ENCODE results near the gene ALG12. TPM values are rescaled to one million over a fixed set of nuclear protein-coding genes. Genes with fewer than 3 reads are reported as not detected.

The ALG12 gene
- total RNA-seq, 1 experiment from 2014 or later, result 19.6 TPM

DNA sequence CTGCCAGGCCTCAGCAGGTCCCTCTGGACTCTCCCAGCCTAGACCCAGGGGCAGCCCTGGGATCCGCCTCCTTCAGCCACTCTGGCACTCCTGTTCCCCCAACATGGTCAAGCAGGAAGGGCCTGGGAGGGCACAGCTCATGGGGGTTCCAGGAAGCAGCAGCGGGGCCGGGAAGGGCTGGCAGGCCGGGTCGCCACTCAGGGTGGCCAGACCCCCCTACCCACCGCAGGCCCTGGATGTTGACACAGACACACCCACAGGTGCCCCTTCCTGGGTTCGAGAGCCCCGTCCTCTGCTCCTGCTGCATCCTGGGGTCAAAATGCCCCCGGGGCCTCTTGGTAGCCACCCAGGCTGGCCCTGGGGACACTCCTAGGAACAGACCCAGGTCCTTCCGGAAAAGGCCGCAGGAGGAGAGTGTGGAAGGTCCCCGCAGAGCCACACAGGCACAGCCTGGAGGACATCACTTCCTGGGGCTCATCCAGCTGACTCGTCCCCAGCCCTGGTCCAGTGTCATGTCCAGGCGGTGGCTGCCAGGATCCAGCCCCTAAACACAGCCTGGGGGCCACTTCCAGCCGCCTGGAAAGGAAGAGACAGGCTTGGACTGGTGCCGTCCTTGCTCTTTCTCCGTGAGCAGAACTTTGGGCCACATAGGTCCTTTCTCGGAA is 35.6 kb upstream of the ALG12 start:
- no peak for DNase-seq (ENCODE audit: low read depth in 1 of 2, low spot score in 2 of 2)
- Histone ChIP-seq H3K36me3 (no peaks in the 10 kb centered on the region), H3K4me3 (no peak overlapping the region), H3K27me3 (replicated peaks) (no peaks in the 10 kb centered on the region), H3K4me1 (replicated peaks) (peaks cover 44% of the 10 kb centered on the region), H3K9me3 (replicated peaks) (0 out of 2 replicates have a peak, but pooled peaks cover 2% of the 10 kb centered on the region), H3K27ac (peak overlapping the region; percentile 93)

DNA sequence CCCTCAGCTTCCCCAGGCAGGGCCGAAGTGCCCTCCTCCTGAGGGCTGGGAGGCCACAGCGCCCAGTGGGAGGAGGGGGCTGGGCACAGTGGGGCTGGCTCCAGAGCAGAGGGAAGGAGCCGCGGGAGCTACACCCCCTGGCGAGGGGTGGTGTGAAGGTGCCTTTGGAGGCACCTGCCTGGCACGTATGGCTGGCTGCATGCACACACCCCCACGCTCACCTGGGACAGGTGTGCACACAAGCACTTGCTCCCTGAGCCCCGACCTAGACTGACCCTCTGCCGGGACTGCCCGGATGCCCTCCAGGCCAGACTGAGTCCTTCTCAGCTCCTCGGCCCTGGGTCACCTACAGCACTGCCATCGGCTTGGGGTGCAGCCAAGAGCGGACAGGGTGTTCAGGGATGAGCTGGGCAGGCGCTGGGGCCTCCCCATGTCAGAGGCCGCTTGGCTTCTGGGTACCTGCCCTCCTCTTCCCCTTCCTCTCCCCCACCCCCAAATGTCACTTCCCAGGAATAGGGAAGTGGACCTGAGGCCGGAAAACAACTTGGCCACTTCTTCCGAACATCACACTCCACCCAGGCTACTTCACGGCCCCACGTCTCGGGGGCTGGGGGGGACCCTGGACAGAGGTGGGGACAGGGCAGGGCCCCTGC is 34.9 kb upstream of the ALG12 start:
- H3K27ac ChIP-seq, result peak overlapping the region; percentile 93
- H3K4me3 ChIP-seq, result no peak overlapping the region
- H3K36me3 ChIP-seq, result no peaks in the 10 kb centered on the region

DNA sequence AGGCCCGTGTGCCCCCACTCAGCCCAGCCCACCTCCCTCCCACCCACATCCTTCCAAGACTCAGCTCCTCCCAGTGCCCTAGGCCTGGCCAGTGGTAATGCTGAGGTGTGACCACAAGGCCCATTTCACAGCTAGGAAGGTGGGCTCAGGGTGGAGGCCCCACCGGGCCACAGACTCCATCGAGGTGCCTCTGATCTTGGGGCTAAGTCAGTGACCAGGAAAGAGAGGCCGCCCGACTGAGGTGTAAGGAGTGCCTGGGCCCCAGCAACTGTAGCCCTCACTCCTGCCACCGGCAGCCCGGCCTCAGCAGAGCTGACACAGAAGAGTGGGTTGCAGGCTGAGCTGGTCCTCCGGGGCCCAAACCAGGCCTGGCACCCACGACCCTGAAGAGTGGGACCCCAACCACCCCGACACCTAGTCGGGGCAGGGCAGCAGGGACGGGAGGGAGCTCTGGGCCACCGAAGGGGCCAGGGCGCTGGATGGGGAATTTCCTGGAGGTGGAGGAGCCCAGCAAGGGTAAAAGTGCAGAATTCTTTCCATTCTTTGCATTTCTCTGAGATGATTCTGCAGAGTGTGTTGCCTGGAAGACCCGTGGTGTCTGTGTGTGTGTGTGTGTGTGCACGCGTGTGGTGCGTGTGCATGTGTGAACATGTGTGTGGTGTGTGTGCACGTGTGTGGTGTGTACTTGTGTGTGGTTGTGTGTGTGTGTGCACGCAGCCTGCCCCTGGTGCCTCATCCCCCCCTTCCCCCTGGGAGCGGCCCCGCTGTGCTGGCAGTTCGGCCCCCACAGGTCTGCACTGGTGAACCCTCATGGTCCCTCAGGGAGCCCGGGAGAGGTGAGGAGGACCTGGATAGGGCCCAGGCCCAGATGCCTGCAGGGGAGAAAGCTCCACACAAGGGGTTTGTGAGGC is 34.0 kb upstream of the ALG12 start:
- Histone ChIP-seq H3K27me3 (replicated peaks) (no peaks in the 10 kb centered on the region), H3K36me3 (no peaks in the 10 kb centered on the region), H3K4me3 (no peak overlapping the region), H3K9me3 (replicated peaks) (0 out of 2 replicates have a peak, but pooled peaks cover 2% of the 10 kb centered on the region), H3K27ac (peak overlapping the region; percentile 93), H3K4me1 (replicated peaks) (peaks cover 44% of the 10 kb centered on the region)
- peak; percentile 87 for DNase-seq (ENCODE audit: low read depth in 1 of 2, low spot score in 2 of 2)

More for the DNA sequence above, 34.9 kb upstream of the ALG12 start:
- H3K9me3 ChIP-seq (replicated peaks), result 0 out of 2 replicates have a peak, but pooled peaks cover 2% of the 10 kb centered on the region
- peaks cover 44% of the 10 kb centered on the region for H3K4me1 ChIP-seq (replicated peaks)
- no peaks in the 10 kb centered on the region for H3K27me3 ChIP-seq (replicated peaks)
- DNase-seq (ENCODE audit: low read depth in 1 of 2, low spot score in 2 of 2), result no peak

DNA sequence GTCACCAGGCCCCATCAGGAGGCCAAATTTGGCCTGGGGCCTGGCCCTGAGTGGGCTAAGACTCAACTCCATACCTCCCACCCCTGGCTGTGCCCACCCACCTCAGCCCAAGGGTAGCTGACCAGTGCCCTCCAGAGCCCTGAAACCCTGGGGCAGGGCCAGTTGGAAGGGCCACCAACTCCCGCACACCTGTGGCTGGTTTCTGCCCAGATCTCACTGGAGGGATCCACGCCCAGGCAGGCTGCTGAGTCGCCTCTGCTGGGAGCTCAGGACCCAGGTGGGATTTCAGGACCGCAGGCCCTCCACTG is 33.4 kb upstream of the ALG12 start:
- Histone ChIP-seq H3K4me3 (no peak overlapping the region), H3K36me3 (no peaks in the 10 kb centered on the region), H3K9me3 (replicated peaks) (0 out of 2 replicates have a peak, but pooled peaks cover 2% of the 10 kb centered on the region), H3K4me1 (replicated peaks) (peaks cover 44% of the 10 kb centered on the region), H3K27me3 (replicated peaks) (no peaks in the 10 kb centered on the region), H3K27ac (peak overlapping the region; percentile 93)
- no peak for DNase-seq (ENCODE audit: low read depth in 1 of 2, low spot score in 2 of 2)

DNA sequence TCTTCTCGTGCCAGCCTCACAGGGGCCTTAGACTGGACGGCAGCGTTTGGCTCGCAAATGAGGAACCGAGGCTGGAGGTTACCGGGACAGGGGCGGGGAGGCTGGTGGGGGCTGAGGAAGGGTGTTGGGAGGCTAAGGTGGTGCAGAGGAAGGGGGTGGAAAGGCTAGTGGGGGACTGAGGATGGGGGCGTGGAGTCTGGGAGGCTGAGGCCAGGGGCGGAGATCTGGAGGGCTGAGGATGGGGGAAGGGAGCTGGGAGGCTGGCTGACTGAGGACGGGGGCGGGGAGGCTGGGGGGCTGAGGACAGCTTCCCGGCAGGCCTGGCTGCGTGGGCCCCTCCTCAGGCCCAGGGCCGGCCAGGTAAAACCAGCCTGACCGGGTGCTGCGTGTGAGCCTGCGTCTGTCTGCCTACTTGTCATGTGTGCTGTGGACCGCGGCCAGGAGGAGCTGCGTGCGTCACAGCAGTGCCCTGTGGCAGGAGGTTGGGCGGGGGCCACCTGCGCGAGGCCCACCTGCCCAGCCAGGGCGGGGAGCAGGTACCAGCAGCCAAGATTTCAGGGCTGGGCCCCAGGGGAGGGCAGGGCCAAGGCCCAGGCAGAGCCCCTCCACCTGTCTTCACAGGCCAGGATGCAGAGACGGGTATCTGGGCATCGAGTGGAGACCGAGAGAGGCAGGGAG is 32.9 kb upstream of the ALG12 start:
- Histone ChIP-seq H3K4me1 (replicated peaks) (peaks cover 44% of the 10 kb centered on the region), H3K4me3 (no peak overlapping the region), H3K9me3 (replicated peaks) (0 out of 2 replicates have a peak, but pooled peaks cover 2% of the 10 kb centered on the region), H3K27ac (peak overlapping the region; percentile 93), H3K36me3 (no peaks in the 10 kb centered on the region), H3K27me3 (replicated peaks) (no peaks in the 10 kb centered on the region)
- DNase-seq (ENCODE audit: low read depth in 1 of 2, low spot score in 2 of 2), result peak in 1 of 2 experiments; percentile 91

DNA sequence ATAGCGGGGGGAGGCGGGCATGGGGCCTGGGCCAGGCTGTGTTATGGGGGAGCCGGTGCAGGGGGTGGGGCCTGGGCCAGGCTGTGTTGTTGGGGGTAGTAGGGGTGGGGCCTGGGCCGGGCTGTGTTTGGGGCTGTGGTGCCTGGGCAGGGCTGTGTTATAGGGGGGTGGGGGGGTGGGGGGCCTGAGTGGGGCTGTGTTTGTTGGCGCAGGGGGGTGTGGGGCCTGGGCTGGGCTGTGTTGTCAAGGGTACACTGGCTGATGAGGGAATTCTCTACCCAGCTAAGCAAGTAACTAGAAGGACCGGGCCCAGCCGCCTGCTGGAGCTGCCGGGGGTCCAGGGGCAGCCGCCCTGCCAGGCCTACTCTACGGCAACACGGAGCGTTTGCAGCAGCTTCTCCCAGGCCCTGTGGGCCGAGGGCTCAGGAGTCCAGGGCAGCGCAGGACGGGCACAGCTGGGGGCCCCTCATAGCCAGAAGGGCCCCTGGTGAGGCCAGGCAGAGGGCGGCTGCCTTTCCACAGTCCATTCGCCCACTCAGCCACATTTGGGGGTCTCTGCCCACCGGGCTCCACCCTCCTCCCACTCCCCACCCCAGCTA is 32.3 kb upstream of the ALG12 start:
- Histone ChIP-seq H3K27me3 (replicated peaks) (no peaks in the 10 kb centered on the region), H3K27ac (peak overlapping the region; percentile 31; the same call in 1 of the 2 replicates), H3K4me1 (replicated peaks) (peaks cover 44% of the 10 kb centered on the region), H3K9me3 (replicated peaks) (0 out of 2 replicates have a peak, but pooled peaks cover 2% of the 10 kb centered on the region), H3K4me3 (no peak overlapping the region), H3K36me3 (no peaks in the 10 kb centered on the region)
- no peak for DNase-seq (ENCODE audit: low read depth in 1 of 2, low spot score in 2 of 2)

DNA sequence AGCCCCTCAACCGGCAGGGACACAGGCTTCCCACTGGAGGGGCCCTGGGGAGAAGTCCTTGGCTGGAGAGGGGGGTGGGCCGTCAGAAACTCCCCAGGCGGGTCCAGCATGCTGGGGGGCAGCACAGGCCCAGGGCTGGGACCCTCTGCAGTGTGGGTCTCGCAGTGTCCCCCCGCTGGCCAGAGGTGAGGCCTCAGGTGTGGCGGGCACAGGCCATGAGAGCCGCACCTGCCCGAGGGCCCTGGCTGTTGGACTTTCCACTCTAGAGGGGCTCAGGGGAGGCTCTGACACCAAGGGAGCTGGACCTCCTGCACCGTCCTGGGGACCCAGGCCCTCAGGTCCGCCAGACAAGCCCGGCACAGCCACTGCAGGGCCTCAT is 31.7 kb upstream of the ALG12 start:
- H3K27me3 ChIP-seq (replicated peaks), result no peaks in the 10 kb centered on the region
- H3K9me3 ChIP-seq (replicated peaks), result 0 out of 2 replicates have a peak, but pooled peaks cover 2% of the 10 kb centered on the region
- no peak overlapping the region for H3K4me3 ChIP-seq
- no peaks in the 10 kb centered on the region for H3K36me3 ChIP-seq
- no peak for DNase-seq (ENCODE audit: low read depth in 1 of 2, low spot score in 2 of 2)
- no peak overlapping the region for H3K27ac ChIP-seq
- H3K4me1 ChIP-seq (replicated peaks), result peaks cover 41% of the 10 kb centered on the region

DNA sequence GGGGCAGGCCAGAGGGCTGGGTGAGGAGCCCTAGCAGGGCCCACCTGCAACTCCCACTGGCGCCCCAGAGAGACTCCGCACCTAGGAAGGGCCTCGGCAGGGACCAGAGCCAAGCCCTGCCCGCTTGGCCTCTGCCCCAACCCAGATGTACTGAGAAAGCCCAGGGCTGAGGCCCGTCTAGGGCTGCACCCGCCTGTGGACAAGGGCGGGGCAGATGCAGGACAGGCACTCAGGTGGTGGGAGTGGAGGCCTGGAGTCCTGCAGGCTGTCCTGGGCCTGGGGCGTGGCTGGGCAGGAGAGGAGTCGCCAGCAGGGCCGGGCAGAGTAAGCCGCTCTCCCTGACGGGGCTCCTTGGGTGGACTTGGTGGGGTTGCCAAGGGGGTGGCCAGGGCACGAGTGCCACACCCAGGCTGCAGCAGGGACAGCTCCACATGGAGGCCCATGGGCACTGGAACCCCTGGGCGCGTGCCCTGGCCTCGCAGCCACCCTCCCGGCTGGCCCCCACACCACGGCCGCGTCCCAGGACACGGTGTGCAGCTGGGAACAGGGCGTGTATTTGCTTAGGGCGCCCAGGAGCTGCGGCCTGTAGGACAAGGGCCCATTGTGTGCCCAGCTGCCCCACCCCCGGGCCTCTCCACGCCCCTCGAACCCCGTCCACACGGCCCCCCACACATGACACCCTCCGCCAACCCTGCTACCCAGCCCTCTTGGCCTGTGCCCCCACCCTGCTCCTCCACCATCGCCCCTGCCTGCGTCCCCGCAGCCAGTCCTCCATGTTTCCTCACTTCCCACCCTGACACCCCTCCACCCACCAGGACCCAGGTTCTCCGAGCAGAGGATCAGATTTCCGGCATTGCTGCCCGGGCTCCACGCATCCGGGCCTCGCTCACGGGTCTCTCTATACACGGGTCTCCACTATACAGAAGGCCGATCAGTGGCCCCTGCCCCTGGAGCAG is 31.0 kb upstream of the ALG12 start:
- Histone ChIP-seq H3K27ac (no peak overlapping the region), H3K9me3 (replicated peaks) (0 out of 2 replicates have a peak, but pooled peaks cover 2% of the 10 kb centered on the region), H3K36me3 (no peaks in the 10 kb centered on the region), H3K4me3 (no peak overlapping the region), H3K4me1 (replicated peaks) (peaks cover 38% of the 10 kb centered on the region), H3K27me3 (replicated peaks) (no peaks in the 10 kb centered on the region)
- no peak for DNase-seq (ENCODE audit: low read depth in 1 of 2, low spot score in 2 of 2)

DNA sequence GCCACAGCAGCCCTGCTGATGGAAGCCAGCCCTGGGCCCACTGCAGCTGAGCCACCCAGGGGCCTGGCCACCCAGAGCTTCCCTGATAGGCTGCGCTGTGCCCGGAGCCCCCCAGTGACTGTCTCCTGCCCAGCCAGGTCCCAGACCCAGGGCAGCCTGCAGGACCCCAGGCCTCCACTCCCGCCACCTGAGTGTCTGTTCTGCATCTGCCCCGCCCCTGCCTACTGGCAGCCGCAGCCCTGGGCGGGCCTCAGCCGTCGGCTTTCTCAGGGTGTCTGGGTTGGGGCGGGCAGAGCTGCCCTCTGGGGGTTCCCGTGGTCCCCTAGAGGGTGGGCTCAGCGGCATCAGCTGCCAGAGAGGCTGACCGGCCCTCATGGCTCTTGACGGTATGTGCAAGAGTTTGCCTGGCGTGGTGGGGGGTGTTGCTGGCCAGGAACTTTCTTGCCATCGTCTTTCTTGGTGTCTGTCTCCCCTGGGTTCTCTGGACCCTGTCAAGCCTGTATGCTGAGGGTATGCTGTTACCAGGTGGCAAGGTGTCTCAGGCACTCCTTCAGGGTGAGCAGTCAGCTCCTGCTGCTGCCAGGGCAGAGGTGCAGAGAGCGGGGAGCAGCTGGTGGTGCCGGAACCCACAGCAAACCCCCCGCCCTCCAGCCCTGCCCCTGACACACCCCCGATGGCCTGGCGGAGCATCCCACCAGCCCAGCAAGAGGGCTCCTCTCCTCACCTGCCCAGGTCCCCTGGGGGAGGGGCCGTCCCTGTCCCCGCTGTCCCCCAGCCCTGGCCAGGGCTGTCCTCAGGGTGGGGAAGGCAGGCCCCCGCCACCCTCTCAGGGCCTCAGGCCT is 30.1 kb upstream of the ALG12 start:
- no peak for DNase-seq (ENCODE audit: low read depth in 1 of 2, low spot score in 2 of 2)
- Histone ChIP-seq H3K9me3 (replicated peaks) (0 out of 2 replicates have a peak, but pooled peaks cover 2% of the 10 kb centered on the region), H3K4me3 (no peak overlapping the region), H3K27ac (no peak overlapping the region), H3K36me3 (no peaks in the 10 kb centered on the region), H3K4me1 (replicated peaks) (peaks cover 29% of the 10 kb centered on the region), H3K27me3 (replicated peaks) (no peaks in the 10 kb centered on the region)

DNA sequence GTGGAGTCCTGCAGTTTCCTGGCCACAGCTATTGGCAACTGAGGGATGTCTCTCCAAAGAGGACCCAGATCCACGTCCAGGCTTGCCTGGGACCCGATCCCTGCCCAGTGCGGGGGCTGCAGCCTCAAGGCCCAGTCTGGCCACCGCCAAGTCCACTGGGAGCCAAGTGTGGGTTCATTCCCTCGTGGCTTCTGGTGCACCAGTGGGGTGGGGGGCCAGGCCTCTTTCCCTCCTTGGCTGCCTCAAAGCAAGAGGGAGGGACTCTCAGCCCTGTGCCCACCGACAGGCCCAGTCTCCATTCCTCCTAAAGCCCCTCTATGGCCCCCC is 29.0 kb upstream of the ALG12 start:
- Histone ChIP-seq H3K4me3 (no peak overlapping the region), H3K36me3 (no peaks in the 10 kb centered on the region), H3K27me3 (replicated peaks) (no peaks in the 10 kb centered on the region), H3K9me3 (replicated peaks) (0 out of 2 replicates have a peak, but pooled peaks cover 2% of the 10 kb centered on the region), H3K27ac (no peak overlapping the region), H3K4me1 (replicated peaks) (peaks cover 18% of the 10 kb centered on the region)
- no peak for DNase-seq (ENCODE audit: low read depth in 1 of 2, low spot score in 2 of 2)

DNA sequence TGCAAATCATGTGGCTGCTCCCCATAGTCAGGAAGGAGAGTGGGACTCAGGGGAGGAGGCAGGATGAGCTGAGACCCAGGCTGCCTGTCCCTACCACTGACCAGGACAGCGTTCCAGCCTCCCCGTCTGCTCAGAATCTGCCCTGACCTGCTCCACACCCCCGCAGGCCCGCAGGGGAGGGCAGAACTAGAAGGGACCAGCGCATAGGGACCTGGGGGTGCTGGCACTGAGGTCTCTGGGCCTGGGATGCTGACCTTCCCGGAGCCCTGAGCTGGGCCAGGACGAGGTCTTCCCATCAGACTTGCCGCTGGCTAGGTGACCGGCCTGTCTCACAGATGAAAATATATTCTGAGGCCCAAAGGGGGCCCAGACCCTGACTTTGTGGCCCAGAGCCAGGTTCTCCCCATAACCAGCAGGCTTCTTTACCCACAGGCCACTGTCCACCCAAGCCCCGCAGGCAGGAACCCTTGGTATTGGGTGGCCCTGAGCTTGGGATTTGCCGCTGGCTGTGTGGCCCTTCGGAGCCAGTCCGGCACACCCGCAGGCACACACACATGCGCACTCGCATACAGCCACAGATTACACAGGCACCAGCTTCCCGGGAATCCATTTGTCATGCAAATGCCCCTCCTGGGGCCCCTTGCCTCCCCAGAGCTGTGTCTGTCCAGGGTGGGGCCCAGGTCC is 28.5 kb upstream of the ALG12 start:
- no peaks in the 10 kb centered on the region for H3K27me3 ChIP-seq (replicated peaks)
- 0 out of 2 replicates have a peak, but pooled peaks cover 2% of the 10 kb centered on the region for H3K9me3 ChIP-seq (replicated peaks)
- no peak overlapping the region for H3K27ac ChIP-seq
- H3K36me3 ChIP-seq, result no peaks in the 10 kb centered on the region
- DNase-seq (ENCODE audit: low read depth in 1 of 2, low spot score in 2 of 2), result no peak
- no peak overlapping the region for H3K4me3 ChIP-seq
- H3K4me1 ChIP-seq (replicated peaks), result peaks cover 13% of the 10 kb centered on the region

All from SJSA1 (cell line).